Liver (tissue), 9 donors: ENCODE results near the gene KCTD8. TPM values are rescaled to one million over a fixed set of nuclear protein-coding genes. Genes with fewer than 3 reads are reported as not detected.

Experiments used
- DNase-seq: peaks from one replicate; pipeline ENCODE4 v3.0.0-alpha.2; 2017; ENCODE audit warnings: low spot score
- H3K27ac ChIP-seq, 2 donors: one replicate each; pipeline ENCODE4 v1.7.0; 2013; ENCODE audit warnings: inconsistent platforms in 2 of 2, low read length in 2 of 2, control low read depth in 1 of 2, low read depth in 1 of 2, mild to moderate bottlenecking in 1 of 2
- H3K27me3 ChIP-seq, 4 donors: one replicate each; pipeline versions ENCODE4 v1.6.1 to v1.7.0; 2013; ENCODE audit warnings: low read length in 3 of 4, inconsistent platforms in 1 of 4, mild to moderate bottlenecking in 1 of 4, moderate library complexity in 1 of 4; ENCODE audit not compliant: control insufficient read depth in 4 of 4, insufficient read depth in 4 of 4
- H3K36me3 ChIP-seq, 4 donors: one replicate each; pipeline versions ENCODE4 v1.6.1 to v1.7.0; 2013; ENCODE audit warnings: low read length in 3 of 4, mild to moderate bottlenecking in 3 of 4, low read depth in 1 of 4, moderate library complexity in 1 of 4; ENCODE audit not compliant: control insufficient read depth in 4 of 4, insufficient read depth in 3 of 4
- H3K4me1 ChIP-seq, 4 donors: one replicate each; pipeline versions ENCODE4 v1.6.1 to v1.7.0; 2013; ENCODE audit warnings: low read length in 3 of 4, mild to moderate bottlenecking in 3 of 4, moderate library complexity in 1 of 4; ENCODE audit not compliant: control insufficient read depth in 4 of 4, insufficient read depth in 4 of 4
- H3K4me3 ChIP-seq, 3 donors: one replicate each; pipeline versions ENCODE4 v1.6.1 to v1.7.0; 2013; ENCODE audit warnings: low read length in 3 of 3, control low read depth in 1 of 3, low read depth in 1 of 3, mild to moderate bottlenecking in 1 of 3
- H3K9ac ChIP-seq, 2 donors: one replicate each; pipeline ENCODE4 v1.7.0; 2013; ENCODE audit warnings: low read length in 2 of 2, mild to moderate bottlenecking in 2 of 2, moderate library complexity in 2 of 2, control low read depth in 1 of 2, low read depth in 1 of 2
- H3K9me3 ChIP-seq, 4 donors: one replicate each; pipeline versions ENCODE4 v1.6.1 to v1.7.0; 2013; ENCODE audit warnings: low read length in 3 of 4; ENCODE audit not compliant: control insufficient read depth in 4 of 4
- ATF3 ChIP-seq: IDR thresholded peaks from 2 replicates; pipeline ENCODE4 v1.6.1; 2016; ENCODE audit warnings: antibody characterized with exemption
- CTCF ChIP-seq: fragments of 150-350 bp; IDR thresholded peaks from 2 replicates; pipeline ENCODE4 v1.5.1; 2017; ENCODE audit warnings: improper control_type of control experiment, low read depth, low read length; ENCODE audit not compliant: missing input control
- EGR1 ChIP-seq, 2 donors: IDR thresholded peaks; 2 replicates each; pipeline ENCODE4 v1.6.1; 2016 to 2018; ENCODE audit warnings: antibody characterized with exemption in 2 of 2, low read depth in 2 of 2
- FOXA1 ChIP-seq: IDR thresholded peaks from 2 replicates; pipeline ENCODE4 v1.6.1; 2016; ENCODE audit warnings: antibody characterized with exemption
- GABPA ChIP-seq, 2 donors: IDR thresholded peaks in 1 of 2; conservative IDR thresholded peaks in 1 of 2; 2 replicates each; pipeline ENCODE4 v1.6.1; 2016; ENCODE audit warnings: antibody characterized with exemption in 2 of 2, mild to moderate bottlenecking in 1 of 2, moderate library complexity in 1 of 2
- HNF4A ChIP-seq, 2 donors: conservative IDR thresholded peaks; 2 replicates each; pipeline ENCODE4 v1.6.1; 2016; ENCODE audit warnings: antibody characterized with exemption in 2 of 2, mild to moderate bottlenecking in 2 of 2
- HNF4G ChIP-seq: IDR thresholded peaks from 2 replicates; pipeline ENCODE4 v1.6.1; 2016; ENCODE audit warnings: antibody characterized with exemption
- JUND ChIP-seq, 2 donors: IDR thresholded peaks; 2 replicates each; pipeline ENCODE4 v1.6.1; 2016; ENCODE audit warnings: antibody characterized with exemption in 2 of 2
- NR2F2 ChIP-seq: IDR thresholded peaks from 2 replicates; pipeline ENCODE4 v1.6.1; 2016; ENCODE audit warnings: antibody characterized with exemption
- RAD21 ChIP-seq, 2 donors: IDR thresholded peaks; 2 replicates each; pipeline ENCODE4 v1.6.1; 2016; ENCODE audit warnings: antibody characterized with exemption in 2 of 2, mild to moderate bottlenecking in 2 of 2
- RXRA ChIP-seq, 2 donors: IDR thresholded peaks; 2 replicates each; pipeline ENCODE4 v1.6.1; 2017 to 2018; ENCODE audit warnings: antibody characterized with exemption in 2 of 2, mild to moderate bottlenecking in 1 of 2
- SP1 ChIP-seq: IDR thresholded peaks from 2 replicates; pipeline ENCODE4 v1.6.1; 2018; ENCODE audit warnings: antibody characterized with exemption, mild to moderate bottlenecking
- TAF1 ChIP-seq: conservative IDR thresholded peaks from 2 replicates; pipeline ENCODE4 v1.6.1; 2016; ENCODE audit warnings: antibody characterized with exemption, mild to moderate bottlenecking
- WGBS: extraction: QIAGEN DNeasy Blood & Tissue Kit; methylation state at CpG from one replicate; pipeline ENCODE4 v1.1.7; 2013; 5-methylcytosine and 5-hydroxymethylcytosine counted together
- polyA plus RNA-seq, 2 donors: library from polyadenylated mRNA; stranded (reverse) in 1 of 2; unstranded in 1 of 2; fragments of 200-250 nt in 1 of 2; fragments of >200 nt in 1 of 2; fragmentation: Nextera tagmentation in 1 of 2; extraction: Ambion mirVana in 1 of 2; gene quantifications; one replicate each; pipeline versions ENCODE4 v1.2.1 to v1.2.3, GENCODE V29; 2013 to 2015
- total RNA-seq, 2 donors: library from RNA; depleted of rRNA; stranded (reverse); fragments of >200 nt; gene quantifications; one replicate each; pipeline ENCODE4 v1.2.3, GENCODE V29; 2014
- TF ChIP-seq, protein P1 (sequence below): IDR thresholded peaks from 2 replicates; pipeline ENCODE4 v1.6.1; 2016; ENCODE audit warnings: antibody characterized with exemption
- TF ChIP-seq, protein P2 (sequence below): IDR thresholded peaks from 2 replicates; pipeline ENCODE4 v1.6.1; 2016; ENCODE audit warnings: antibody characterized with exemption, mild to moderate bottlenecking
- donor health status: healthy.
- donor health status: healthy.
- donor health status: healthy.
- donor health status: healthy.
- donor health status: healthy.

KCTD8 gene
- total and polyA plus RNA-seq, 4 donors = not detected

DNA sequence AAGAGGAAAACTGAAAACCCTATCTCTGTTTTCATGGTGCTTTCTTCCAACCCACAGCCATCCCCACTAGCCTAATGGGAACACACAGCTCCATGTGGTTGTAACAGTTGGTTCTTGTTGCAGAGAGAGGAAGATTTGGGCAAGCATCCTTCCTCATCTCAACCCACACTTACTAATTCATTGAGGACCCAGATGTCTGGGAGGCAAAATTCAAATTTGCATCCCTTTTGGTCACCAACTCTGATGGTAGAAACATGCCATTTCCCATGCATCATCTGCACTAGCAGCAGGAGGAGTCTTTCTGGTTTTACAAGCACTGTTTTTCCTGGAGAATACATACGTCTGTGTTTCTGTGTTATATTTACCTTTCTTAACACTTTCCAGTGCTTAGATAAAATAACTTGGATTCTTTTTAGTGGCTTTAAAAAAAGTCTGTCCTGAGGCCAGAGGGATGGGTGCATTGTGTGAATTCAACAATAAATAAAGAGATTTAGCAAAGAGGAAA, 301.0 kb downstream of the KCTD8 start:
- no peaks in the 10 kb centered on the region for H3K36me3 ChIP-seq
- no peak overlapping the region for H3K4me3 ChIP-seq
- H3K4me1 ChIP-seq = no peaks in the 10 kb centered on the region
- H3K9me3 ChIP-seq = no peaks in the 10 kb centered on the region
- WGBS = 13% methylated on average over 1 of the region's 1 CpG
- no peak for DNase-seq
- no peak overlapping the region for H3K27ac ChIP-seq
- TF ChIP-seq HNF4G (no peak), TAF1 (no peak), EGR1 (IDR thresholded peaks at IDR 0.05; ENCODE audit: low read depth in 2 of 2) (no peak), RAD21 (IDR thresholded peaks at IDR 0.05) (no peak), HNF4A (conservative IDR thresholded peaks at IDR 0.05) (no peak), RXRA (IDR thresholded peaks at IDR 0.05) (no peak), JUND (IDR thresholded peaks at IDR 0.05) (no peak), ATF3 (no peak), FOXA1 (no peak), GABPA (IDR thresholded peaks at IDR 0.05 in 1 of 2, conservative IDR thresholded peaks at IDR 0.05 in 1 of 2) (no peak), SP1 (no peak), NR2F2 (no peak)
- TF ChIP-seq, protein P1, sequence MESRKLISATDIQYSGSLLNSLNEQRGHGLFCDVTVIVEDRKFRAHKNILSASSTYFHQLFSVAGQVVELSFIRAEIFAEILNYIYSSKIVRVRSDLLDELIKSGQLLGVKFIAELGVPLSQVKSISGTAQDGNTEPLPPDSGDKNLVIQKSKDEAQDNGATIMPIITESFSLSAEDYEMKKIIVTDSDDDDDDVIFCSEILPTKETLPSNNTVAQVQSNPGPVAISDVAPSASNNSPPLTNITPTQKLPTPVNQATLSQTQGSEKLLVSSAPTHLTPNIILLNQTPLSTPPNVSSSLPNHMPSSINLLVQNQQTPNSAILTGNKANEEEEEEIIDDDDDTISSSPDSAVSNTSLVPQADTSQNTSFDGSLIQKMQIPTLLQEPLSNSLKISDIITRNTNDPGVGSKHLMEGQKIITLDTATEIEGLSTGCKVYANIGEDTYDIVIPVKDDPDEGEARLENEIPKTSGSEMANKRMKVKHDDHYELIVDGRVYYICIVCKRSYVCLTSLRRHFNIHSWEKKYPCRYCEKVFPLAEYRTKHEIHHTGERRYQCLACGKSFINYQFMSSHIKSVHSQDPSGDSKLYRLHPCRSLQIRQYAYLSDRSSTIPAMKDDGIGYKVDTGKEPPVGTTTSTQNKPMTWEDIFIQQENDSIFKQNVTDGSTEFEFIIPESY = no peak
- TF ChIP-seq, protein P2, sequence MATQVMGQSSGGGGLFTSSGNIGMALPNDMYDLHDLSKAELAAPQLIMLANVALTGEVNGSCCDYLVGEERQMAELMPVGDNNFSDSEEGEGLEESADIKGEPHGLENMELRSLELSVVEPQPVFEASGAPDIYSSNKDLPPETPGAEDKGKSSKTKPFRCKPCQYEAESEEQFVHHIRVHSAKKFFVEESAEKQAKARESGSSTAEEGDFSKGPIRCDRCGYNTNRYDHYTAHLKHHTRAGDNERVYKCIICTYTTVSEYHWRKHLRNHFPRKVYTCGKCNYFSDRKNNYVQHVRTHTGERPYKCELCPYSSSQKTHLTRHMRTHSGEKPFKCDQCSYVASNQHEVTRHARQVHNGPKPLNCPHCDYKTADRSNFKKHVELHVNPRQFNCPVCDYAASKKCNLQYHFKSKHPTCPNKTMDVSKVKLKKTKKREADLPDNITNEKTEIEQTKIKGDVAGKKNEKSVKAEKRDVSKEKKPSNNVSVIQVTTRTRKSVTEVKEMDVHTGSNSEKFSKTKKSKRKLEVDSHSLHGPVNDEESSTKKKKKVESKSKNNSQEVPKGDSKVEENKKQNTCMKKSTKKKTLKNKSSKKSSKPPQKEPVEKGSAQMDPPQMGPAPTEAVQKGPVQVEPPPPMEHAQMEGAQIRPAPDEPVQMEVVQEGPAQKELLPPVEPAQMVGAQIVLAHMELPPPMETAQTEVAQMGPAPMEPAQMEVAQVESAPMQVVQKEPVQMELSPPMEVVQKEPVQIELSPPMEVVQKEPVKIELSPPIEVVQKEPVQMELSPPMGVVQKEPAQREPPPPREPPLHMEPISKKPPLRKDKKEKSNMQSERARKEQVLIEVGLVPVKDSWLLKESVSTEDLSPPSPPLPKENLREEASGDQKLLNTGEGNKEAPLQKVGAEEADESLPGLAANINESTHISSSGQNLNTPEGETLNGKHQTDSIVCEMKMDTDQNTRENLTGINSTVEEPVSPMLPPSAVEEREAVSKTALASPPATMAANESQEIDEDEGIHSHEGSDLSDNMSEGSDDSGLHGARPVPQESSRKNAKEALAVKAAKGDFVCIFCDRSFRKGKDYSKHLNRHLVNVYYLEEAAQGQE = no peak
- H3K9ac ChIP-seq = no peak overlapping the region
- H3K27me3 ChIP-seq = no peaks in the 10 kb centered on the region

DNA sequence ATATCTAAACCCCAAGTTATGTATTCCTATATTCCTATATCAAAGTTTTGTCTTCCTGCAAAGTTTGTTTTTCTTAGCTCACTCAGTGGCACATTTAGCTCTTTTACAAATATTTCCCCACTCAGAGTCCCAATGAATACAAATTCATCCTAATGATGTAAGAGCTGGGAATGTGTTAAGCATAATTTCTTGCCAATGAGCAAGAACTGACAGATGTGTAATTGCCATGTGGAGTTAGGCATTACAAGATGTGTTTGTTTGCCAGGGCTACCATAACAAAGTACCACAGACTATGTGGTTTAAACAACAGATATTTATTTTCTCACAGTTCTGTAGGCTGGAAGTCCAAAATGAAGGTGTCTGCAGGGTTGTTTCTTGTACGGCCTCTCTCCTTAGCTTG, 302.1 kb downstream of the KCTD8 start:
- WGBS = 83% methylated on average over 1 of the region's 1 CpG
- DNase-seq = no peak
- H3K27ac ChIP-seq = no peak overlapping the region
- H3K9ac ChIP-seq = no peak overlapping the region
- H3K4me1 ChIP-seq = no peaks in the 10 kb centered on the region
- no peaks in the 10 kb centered on the region for H3K27me3 ChIP-seq
- H3K4me3 ChIP-seq = no peak overlapping the region
- H3K9me3 ChIP-seq = no peaks in the 10 kb centered on the region
- no peaks in the 10 kb centered on the region for H3K36me3 ChIP-seq
- TF ChIP-seq, protein P2 = no peak
- TF ChIP-seq JUND (IDR thresholded peaks at IDR 0.05) (no peak), RAD21 (IDR thresholded peaks at IDR 0.05) (no peak), ATF3 (no peak), NR2F2 (no peak), FOXA1 (no peak), TAF1 (no peak), SP1 (no peak), HNF4G (no peak), CTCF (no peak), EGR1 (IDR thresholded peaks at IDR 0.05; ENCODE audit: low read depth in 2 of 2) (no peak)
